HepG2 (cell line): ENCODE measurements around the gene MALRD1. TPM values are rescaled to one million over a fixed set of nuclear protein-coding genes. Genes with fewer than 3 reads are reported as not detected.

Source experiments
- ATF7 ChIP-seq, 2 experiments: fragments of 450-650 bp in 1 of 2; sonication (generic) in 1 of 2; formaldehyde crosslinking in 1 of 2; IDR thresholded peaks; 2 replicates each; pipeline versions ENCODE4 v1.4.0 to v1.6.1; 2016 to 2020; ENCODE audit warnings: antibody characterized with exemption in 1 of 2, mild to moderate bottlenecking in 1 of 2, missing genetic modification reagents in 1 of 2
- CEBPG ChIP-seq: IDR thresholded peaks from 2 replicates; pipeline ENCODE4 v1.6.1; 2016
- GTF3A ChIP-seq: sonication (generic); formaldehyde crosslinking; conservative IDR thresholded peaks from 2 replicates; pipeline ENCODE4 v1.4.0; 2020; ENCODE audit warnings: mild to moderate bottlenecking, missing genetic modification reagents
- HNF4G ChIP-seq, 2 experiments: sonication (generic) in 1 of 2; formaldehyde crosslinking in 1 of 2; IDR thresholded peaks; 2 replicates each; pipeline versions ENCODE4 v1.4.0 to v1.6.1; 2011 to 2020; ENCODE audit warnings: borderline replicate concordance in 2 of 2, low read depth in 2 of 2, mild to moderate bottlenecking in 2 of 2, low read length in 1 of 2, missing genetic modification reagents in 1 of 2, moderate library complexity in 1 of 2
- KAT7 ChIP-seq: IDR thresholded peaks from 2 replicates; pipeline ENCODE4 v1.6.1; 2018; ENCODE audit warnings: borderline replicate concordance, missing compliant biosample characterization
- LBX2 ChIP-seq: sonication (generic); formaldehyde crosslinking; IDR thresholded peaks from 2 replicates; pipeline ENCODE4 v1.5.0; 2020; ENCODE audit warnings: missing genetic modification reagents, mild to moderate bottlenecking, borderline replicate concordance
- MAF1 ChIP-seq: sonication (generic); formaldehyde crosslinking; IDR thresholded peaks from 2 replicates; pipeline ENCODE4 v1.5.0; 2020; ENCODE audit warnings: missing genetic modification reagents, borderline replicate concordance
- MEIS1 ChIP-seq: sonication (generic); formaldehyde crosslinking; IDR thresholded peaks from 2 replicates; pipeline ENCODE4 v1.9.0; 2021; ENCODE audit warnings: mild to moderate bottlenecking, missing genetic modification reagents, moderate library complexity, borderline replicate concordance
- MIXL1 ChIP-seq: IDR thresholded peaks from 2 replicates; pipeline ENCODE4 v1.6.1; 2016
- NCOR1 ChIP-seq: fragments of 200-600 bp; sonication (generic); IDR thresholded peaks from 2 replicates; pipeline ENCODE4 v1.7.0; 2017; ENCODE audit warnings: antibody characterized with exemption, low read length, borderline replicate concordance
- NFE2 ChIP-seq: sonication (generic); formaldehyde crosslinking; IDR thresholded peaks from 2 replicates; pipeline ENCODE4 v1.4.0; 2020; ENCODE audit warnings: missing genetic modification reagents
- NFIB ChIP-seq: sonication (generic); formaldehyde crosslinking; IDR thresholded peaks from 2 replicates; pipeline ENCODE4 v1.9.0; 2021; ENCODE audit warnings: missing genetic modification reagents, mild to moderate bottlenecking, borderline replicate concordance
- NR2F6 ChIP-seq, 2 experiments: IDR thresholded peaks; 2 replicates each; pipeline ENCODE4 v1.6.1; 2016; ENCODE audit warnings: antibody characterized with exemption in 1 of 2, mild to moderate bottlenecking in 1 of 2
- RNF219 ChIP-seq: sonication (generic); formaldehyde crosslinking; IDR thresholded peaks from 2 replicates; pipeline ENCODE4 v1.5.0; 2020; ENCODE audit warnings: mild to moderate bottlenecking, missing genetic modification reagents
- YY1 ChIP-seq: IDR thresholded peaks from 2 replicates; pipeline ENCODE4 v1.6.1; 2011; ENCODE audit warnings: low read length, low read depth, moderate library complexity, mild to moderate bottlenecking; ENCODE audit not compliant: insufficient read depth, insufficient replicate concordance
- ZBTB10 ChIP-seq: sonication (generic); formaldehyde crosslinking; IDR thresholded peaks from 2 replicates; pipeline ENCODE4 v1.4.0; 2020; ENCODE audit warnings: missing genetic modification reagents, borderline replicate concordance
- ZFP90 ChIP-seq: sonication (generic); formaldehyde crosslinking; IDR thresholded peaks from 2 replicates; pipeline ENCODE4 v1.8.0; 2022; ENCODE audit warnings: missing genetic modification reagents, mild to moderate bottlenecking, inconsistent platforms, borderline replicate concordance
- ZNF329 ChIP-seq: sonication (generic); formaldehyde crosslinking; IDR thresholded peaks from 2 replicates; pipeline ENCODE4 v1.9.0; 2021; ENCODE audit warnings: low read depth, mild to moderate bottlenecking, missing genetic modification reagents
- ZNF496 ChIP-seq: sonication (generic); formaldehyde crosslinking; IDR thresholded peaks from 2 replicates; pipeline ENCODE4 v1.8.1; 2023; ENCODE audit warnings: mild to moderate bottlenecking, moderate library complexity, missing genetic modification reagents; ENCODE audit not compliant: insufficient replicate concordance
- ZNF549 ChIP-seq: sonication (generic); formaldehyde crosslinking; IDR thresholded peaks from 2 replicates; pipeline ENCODE4 v1.5.0; 2020; ENCODE audit warnings: missing genetic modification reagents
- polyA plus RNA-seq, 8 experiments: library from polyadenylated mRNA; depleted of rRNA in 3 of 8; stranded (reverse) in 7 of 8; unstranded in 1 of 8; fragments of >200 nt; fragmentation: Illumina TruSeq in 4 of 8; extraction: Trizol in 4 of 8; gene quantifications; 2 replicates each; pipeline versions ENCODE4 v1.2.1 to v1.2.3, GENCODE V29; 2011 to 2016; ENCODE audit warnings: low read depth in 4 of 8, missing spikeins in 1 of 8, mixed read lengths in 1 of 8; ENCODE audit not compliant: insufficient read depth in 1 of 8
- total RNA-seq, 5 experiments: library from RNA; depleted of rRNA; stranded (reverse); fragments of >200 nt; fragmentation: Illumina TruSeq; extraction: Trizol; gene quantifications; 2 replicates each; pipeline ENCODE4 v1.2.3, GENCODE V29; 2016; ENCODE audit warnings: low read depth in 1 of 5
- TF ChIP-seq, protein P1 (sequence below): sonication (generic); formaldehyde crosslinking; IDR thresholded peaks from 2 replicates; pipeline ENCODE4 v1.9.0; 2022; ENCODE audit warnings: missing genetic modification reagents, mild to moderate bottlenecking, borderline replicate concordance
- TF ChIP-seq, protein P2 (sequence below): IDR thresholded peaks from 2 replicates; pipeline ENCODE4 v1.6.1; 2012; ENCODE audit warnings: inconsistent platforms

Gene MALRD1
- total and polyA plus RNA-seq, 2 of the 13 experiments (the other 11 are each of a cell fraction or from before 2014, with no cell fraction given), result 5.7 to 15.4 TPM

DNA sequence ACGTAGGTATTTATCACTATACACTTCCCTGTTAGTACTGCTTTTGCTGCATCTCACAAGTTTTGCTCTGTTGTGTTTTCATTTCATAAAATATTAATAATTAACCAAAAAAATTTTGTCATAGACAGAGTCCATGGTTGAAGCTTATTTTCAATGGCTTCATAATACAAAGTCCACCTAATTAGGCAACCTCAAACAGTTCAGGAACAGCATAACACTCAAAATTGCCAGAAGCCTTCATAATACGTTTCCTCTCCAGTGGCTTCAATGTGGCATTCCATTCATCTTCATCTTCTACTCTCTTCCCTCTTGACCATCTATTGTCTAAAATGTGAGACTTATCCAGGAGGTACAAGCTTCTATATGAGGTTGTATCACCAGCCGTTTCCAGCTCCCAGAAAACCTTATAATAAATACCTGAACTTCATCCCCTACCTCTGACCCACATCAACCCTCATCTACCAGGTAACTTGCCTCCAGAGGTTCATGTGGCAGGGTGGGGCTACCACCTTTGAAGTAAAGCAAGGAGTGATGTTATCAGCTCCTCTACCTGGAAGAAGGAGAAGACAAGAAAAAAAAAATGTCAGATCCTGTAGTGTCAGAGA is 337.3 kb downstream of the MALRD1 start (continued):
- TF ChIP-seq GTF3A (CRISPR knock-in tag) (no peak), ZNF496 (CRISPR knock-in tag) (no peak), ZNF549 (CRISPR knock-in tag) (no peak), LBX2 (CRISPR knock-in tag) (no peak), NCOR1 (peak; percentile 83; the same call in 1 of the 2 replicates), MEIS1 (no peak), RNF219 (no peak), MIXL1 (CRISPR knock-in tag) (peak; percentile 86), ZNF329 (CRISPR knock-in tag) (no peak), YY1 (no peak), MAF1 (CRISPR knock-in tag) (no peak), ZFP90 (CRISPR knock-in tag) (peak; percentile 89), NFE2 (no peak), HNF4G (IDR thresholded peaks at IDR 0.05; ENCODE audit: borderline replicate concordance, low read depth, low read length) (peak; percentile 52; the same call in 1 of the 2 replicates), HNF4G (CRISPR knock-in tag; IDR thresholded peaks at IDR 0.05; ENCODE audit: borderline replicate concordance, low read depth) (no peak), ATF7 (IDR thresholded peaks at IDR 0.05) (no peak), ATF7 (CRISPR knock-in tag; IDR thresholded peaks at IDR 0.05) (no peak), CEBPG (peak; percentile 68), ZBTB10 (CRISPR knock-in tag) (no peak), NFIB (CRISPR knock-in tag) (no peak), NR2F6 (IDR thresholded peaks at IDR 0.05) (no peak), NR2F6 (CRISPR knock-in tag; IDR thresholded peaks at IDR 0.05) (no peak), KAT7 (no peak)
- TF ChIP-seq, protein P1, sequence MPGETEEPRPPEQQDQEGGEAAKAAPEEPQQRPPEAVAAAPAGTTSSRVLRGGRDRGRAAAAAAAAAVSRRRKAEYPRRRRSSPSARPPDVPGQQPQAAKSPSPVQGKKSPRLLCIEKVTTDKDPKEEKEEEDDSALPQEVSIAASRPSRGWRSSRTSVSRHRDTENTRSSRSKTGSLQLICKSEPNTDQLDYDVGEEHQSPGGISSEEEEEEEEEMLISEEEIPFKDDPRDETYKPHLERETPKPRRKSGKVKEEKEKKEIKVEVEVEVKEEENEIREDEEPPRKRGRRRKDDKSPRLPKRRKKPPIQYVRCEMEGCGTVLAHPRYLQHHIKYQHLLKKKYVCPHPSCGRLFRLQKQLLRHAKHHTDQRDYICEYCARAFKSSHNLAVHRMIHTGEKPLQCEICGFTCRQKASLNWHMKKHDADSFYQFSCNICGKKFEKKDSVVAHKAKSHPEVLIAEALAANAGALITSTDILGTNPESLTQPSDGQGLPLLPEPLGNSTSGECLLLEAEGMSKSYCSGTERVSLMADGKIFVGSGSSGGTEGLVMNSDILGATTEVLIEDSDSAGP (CRISPR knock-in tag), result no peak
- TF ChIP-seq, protein P2, sequence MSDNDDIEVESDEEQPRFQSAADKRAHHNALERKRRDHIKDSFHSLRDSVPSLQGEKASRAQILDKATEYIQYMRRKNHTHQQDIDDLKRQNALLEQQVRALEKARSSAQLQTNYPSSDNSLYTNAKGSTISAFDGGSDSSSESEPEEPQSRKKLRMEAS, result no peak
